CD4-positive, alpha-beta T cell treated with Interleukin-1 beta for 1 hour (primary cell): Measurements from ENCODE around the gene ASPM.
"Not testable (repeated sequence)": the region's sequence is repeated elsewhere in the genome, so short reads cannot be mapped to it uniquely, and the experiment has no call there.

Experiments used
- DNase-seq, 2 donors: peaks; one replicate each; pipeline ENCODE4 v3.0.0-alpha.2; 2020 to 2022

The ASPM gene

DNA sequence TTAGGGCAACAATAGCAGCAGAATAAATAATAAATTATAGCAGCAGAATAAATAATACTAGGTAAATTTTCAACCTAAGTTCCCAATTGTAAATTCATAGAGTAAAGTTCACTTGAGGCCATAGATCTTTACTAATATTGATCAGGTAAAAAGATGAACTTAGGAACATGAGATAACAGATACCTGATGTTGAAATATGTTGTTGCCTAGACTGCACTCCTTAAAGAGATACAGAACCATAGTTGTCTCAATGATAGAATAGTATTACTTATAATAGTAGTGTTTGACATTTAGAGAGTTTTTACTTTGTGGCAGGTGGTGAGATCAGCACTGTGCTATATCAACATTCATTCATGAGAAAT, 79.0 kb downstream of the ASPM start:
- DNase-seq: no peak

DNA sequence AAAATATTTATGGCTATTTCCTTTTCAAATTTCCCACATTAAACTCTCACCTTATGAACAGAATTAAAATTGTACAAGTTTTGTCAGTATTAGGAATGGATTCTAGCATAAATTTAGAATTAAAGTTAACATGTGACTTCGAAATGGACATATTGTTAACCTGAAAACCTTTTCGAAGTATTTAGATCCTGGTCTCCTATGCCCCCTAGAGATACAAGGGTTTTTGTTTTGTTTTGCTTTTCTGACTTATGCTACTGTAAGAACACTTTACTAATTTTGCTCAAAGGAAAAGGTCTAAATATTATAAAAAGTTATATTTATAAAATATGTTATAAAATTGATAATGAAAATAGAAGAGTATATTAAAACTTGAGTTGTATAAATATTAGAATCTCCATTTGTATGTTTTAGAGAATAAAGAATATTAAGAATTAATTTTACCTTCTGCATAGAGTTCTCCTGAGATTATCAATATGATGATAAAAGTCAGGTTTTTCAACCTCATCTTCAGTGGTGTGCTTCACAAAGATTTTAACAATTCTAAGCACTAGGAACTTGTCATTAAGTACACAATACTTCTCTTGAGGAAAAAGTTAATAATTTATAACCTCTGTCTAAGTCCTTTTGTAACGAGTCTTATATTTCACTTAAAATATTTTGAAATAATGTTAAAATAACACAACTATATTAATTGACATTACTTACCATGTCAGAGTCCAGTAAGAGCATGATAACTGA, 79.6 kb downstream of the ASPM start, which contains the start of gene F13B:
TSS of gene F13B (minus strand) at position 542 of the 738 bp plus-strand sequence. CDS start at position 505, 37 bp downstream.
- DNase-seq: no peak

GRCh38 chr1:197066277-197066676, 80.2 kb downstream of the ASPM start:
- no peak for DNase-seq

DNA sequence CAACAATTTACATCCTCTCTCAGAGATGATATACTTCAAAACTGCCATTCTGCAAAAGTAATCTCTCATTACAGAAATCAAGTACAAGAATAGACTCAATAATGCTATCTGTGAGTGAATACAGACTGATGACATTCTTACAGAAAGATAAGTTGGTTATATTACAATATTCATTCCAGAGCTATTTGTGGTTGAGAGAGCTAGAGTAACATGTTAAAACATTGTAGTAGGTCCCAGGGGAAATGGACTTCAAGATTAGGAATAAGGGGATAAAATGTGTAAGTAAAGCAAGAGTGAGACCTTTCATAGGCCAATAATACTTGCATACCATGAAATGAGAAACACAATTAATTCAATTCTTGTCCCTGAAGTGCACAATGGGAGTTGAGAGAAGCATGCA, 80.9 kb downstream of the ASPM start:
- no peak for DNase-seq

GRCh38 chr1:197063212-197063611, 83.3 kb downstream of the ASPM start:
- no peak for DNase-seq

DNA sequence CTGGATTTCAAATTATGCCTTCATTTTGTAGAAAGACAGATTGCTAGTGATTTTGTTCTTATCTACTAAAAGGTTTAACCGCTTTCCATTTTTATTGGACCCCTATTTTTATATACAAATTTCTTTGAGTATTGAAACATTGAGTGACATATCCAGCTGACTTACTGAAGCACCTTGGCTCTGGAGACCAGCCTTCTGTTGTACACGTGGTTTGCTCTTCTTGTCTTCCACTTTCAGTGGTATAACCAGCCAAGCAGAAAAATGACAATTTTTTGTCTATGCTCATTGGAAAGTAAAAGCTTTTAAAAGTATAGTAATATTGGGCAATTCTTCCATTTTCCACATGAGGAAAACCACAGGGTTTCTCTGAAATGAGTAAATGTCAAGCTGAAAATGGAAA, 83.8 kb downstream of the ASPM start:
- DNase-seq: no peak

DNA sequence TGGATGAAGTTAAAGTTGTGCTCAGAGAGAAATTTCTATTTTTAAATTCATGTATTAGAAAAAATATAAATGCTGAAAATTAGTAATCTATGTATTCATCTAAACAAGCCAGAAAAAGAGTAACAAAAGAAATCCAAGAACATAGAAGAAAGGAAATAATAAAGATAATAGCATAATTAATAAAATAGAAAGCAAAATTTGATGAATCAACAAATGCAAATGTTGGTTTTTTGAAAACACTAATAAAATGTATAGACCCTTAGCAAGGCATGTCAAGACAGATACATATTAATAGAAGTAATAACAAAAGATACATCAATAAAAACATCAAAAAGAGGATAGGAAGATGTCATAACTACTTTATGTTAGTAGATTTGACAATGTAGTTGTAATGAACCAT, 97.4 kb downstream of the ASPM start:
- DNase-seq: no peak

DNA sequence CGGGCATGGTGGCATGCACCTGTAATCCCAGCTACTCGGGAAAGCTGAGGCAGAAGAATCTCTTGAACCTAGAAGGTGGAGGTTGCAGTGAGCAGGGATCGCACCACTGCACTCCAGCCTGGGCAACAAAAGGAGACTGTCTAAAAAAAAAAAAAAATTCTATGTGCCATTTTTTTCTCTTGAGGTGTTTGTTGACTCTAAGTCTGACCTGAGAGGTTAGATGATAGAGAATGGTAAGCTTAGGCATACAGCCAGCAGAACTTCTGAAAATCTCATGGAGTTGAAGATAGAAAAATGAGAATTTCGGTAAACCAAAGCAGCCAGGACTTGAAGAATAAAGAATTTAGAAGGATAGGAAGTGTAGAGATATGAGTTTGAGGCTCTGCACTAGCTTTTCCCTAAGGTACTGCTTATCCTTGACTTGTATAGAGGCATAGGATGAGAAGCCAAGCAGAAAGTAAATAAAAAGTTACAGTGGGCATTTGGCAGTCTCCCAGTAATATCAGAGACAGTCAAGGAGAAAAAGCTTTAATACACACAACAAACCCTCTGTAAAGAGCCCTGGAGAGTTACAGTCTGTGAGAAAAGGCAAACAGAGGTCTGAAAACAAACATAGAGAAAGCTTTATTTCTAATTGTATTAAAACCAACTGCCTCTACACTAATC, 103.7 kb downstream of the ASPM start:
- DNase-seq: no peak

DNA sequence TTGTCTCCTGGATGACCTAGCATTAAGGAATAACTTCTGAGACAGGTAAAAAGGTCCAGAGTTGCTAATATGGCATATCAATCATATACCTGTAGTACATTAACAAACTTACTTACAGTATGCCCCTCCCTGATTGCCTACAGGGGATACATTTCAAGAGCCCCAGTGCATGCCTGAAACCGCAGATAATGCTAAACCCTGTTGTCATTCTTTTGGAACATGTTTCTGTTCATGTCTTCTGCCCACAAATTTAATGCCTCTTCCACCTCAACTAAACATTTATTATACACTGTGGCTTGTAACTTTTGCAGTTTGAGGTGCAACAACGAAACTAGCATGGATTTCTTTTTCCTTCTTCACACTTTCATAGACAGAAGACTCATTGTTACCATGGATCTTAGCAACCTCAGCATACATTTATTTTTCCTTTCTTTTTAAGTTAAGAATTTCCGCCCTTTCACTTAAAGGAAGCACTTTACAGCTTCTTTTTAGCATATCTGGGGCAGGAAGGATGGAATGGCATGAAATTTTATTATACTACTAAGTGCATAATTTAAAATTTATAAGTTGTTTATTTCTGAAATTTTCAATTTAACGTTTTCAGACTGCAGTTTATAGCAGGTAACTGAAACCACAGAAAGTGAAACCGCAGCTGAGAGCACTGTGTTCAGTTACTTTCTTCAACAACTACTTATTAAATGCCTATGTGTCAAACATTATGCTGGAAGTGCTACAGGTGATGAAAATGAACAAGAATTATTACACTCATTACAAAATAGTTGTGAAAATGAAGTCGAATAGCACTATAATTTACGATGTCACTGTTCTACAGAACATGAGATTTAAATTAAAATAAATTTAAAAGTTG, 104.7 kb downstream of the ASPM start:
- no peak for DNase-seq

DNA sequence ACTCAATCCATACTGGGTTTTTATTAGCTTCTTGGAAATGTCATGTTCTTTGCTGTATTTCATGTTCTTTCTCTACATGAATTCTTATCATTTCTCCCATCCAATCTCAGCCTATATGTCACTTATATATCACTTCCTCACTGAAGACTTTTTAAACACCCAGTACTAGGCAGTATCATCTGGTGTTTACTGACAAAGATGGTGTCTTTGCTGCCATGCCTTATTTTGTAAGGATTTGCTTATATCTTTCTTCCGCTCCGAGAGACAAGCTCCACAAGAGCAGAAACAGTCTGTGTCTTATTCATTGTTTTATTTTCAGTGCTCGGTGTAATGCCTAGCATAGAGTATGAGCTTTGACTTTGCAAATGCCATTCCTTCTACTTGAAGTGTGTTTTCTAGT, 109.6 kb downstream of the ASPM start:
- no peak for DNase-seq

DNA sequence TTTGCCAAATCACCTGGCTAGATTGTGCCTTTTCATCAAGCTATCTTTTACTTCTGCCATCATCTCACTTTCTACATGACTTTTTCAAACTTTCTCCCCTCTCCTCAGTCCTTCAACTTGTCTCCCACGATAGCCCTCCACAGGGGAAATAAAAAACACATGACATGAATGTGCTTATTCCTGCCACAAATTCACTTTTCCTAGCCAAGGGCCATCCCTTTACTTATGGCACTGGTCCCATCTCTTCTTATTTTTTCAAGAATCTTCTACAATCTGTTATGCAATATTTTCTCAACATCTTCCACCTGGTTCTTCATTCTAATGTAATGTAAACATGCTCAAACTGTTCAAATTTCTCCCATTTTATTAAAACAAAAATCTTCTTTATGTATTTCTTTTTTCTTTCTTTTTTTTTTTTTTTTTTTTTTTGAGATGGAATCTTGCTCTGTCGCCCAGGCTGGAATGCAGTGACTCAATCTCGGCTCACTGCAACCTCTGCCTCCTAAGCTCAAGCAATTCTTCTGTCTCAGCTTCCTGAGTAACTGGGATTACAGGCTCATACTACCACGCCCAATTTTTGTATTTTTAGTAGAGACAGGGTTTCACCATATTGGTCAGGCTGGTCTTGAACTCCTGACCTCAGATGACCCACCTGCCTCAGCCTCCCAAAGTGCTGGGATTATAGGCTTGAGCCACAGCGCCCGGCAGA, 111.7 kb downstream of the ASPM start:
- DNase-seq: not testable (repeated sequence)
